Transverse colon (tissue), 4 donors: ENCODE results near the gene MPHOSPH9. TPM values are rescaled to one million over a fixed set of nuclear protein-coding genes. Genes with fewer than 3 reads are reported as not detected.
A peak's percentile ranks its signal among the peaks of the same experiment; 100 is the strongest.

Experiments
- DNase-seq: peaks from one replicate; pipeline ENCODE4 v3.0.0-alpha.2; 2019
- H3K27ac ChIP-seq, 4 donors: fragments of 200-600 bp; sonication (generic); 2 replicates each; pipeline ENCODE4 v1.5.1; 2016 to 2018; ENCODE audit warnings: inconsistent platforms in 4 of 4
- H3K27me3 ChIP-seq: fragments of 200-600 bp; sonication (generic); 2 replicates; pipeline ENCODE4 v1.5.1; 2017; ENCODE audit warnings: inconsistent platforms
- H3K36me3 ChIP-seq, 4 donors: fragments of 200-600 bp; sonication (generic); 2 replicates each; pipeline ENCODE4 v1.5.1; 2017 to 2019; ENCODE audit warnings: inconsistent platforms in 4 of 4
- H3K4me1 ChIP-seq, 4 donors: fragments of 200-600 bp; sonication (generic); 2 replicates each; pipeline ENCODE4 v1.5.1; 2017 to 2020; ENCODE audit warnings: inconsistent platforms in 4 of 4
- H3K4me3 ChIP-seq, 4 donors: fragments of 200-600 bp; sonication (generic); 1 replicate in 1 of 4; 2 replicates in 3 of 4; pipeline versions ENCODE4 v1.5.1 to v1.6.1; 2017 to 2019; ENCODE audit warnings: inconsistent platforms in 4 of 4
- H3K9me3 ChIP-seq, 2 donors: fragments of 200-600 bp; sonication (generic); 2 replicates each; pipeline ENCODE4 v1.5.1; 2017 to 2019; ENCODE audit warnings: inconsistent platforms in 2 of 2
- CTCF ChIP-seq, 5 experiments: fragments of 200-600 bp in 3 of 5; fragments of 450-650 bp in 2 of 5; sonication (generic) in 3 of 5; IDR thresholded peaks; 1 replicate in 2 of 5; 2 replicates in 3 of 5; pipeline ENCODE4 v1.5.1; 2016 to 2017; ENCODE audit warnings: antibody characterized with exemption in 5 of 5, inconsistent platforms in 3 of 5, mild to moderate bottlenecking in 2 of 5, moderate library complexity in 1 of 5
- EP300 ChIP-seq: sonication (generic); formaldehyde crosslinking; IDR thresholded peaks from one replicate; pipeline ENCODE4 v1.6.1; 2017; ENCODE audit warnings: antibody characterized with exemption, low read depth
- POLR2A ChIP-seq: fragments of 450-650 bp; IDR thresholded peaks from one replicate; pipeline ENCODE4 v1.6.1; 2016; ENCODE audit warnings: antibody characterized with exemption, mild to moderate bottlenecking, moderate library complexity
- POLR2AphosphoS5 ChIP-seq, 3 donors: sonication (generic); formaldehyde crosslinking; IDR thresholded peaks; one replicate each; pipeline ENCODE4 v1.6.1; 2016; ENCODE audit warnings: antibody characterized with exemption in 3 of 3
- WGBS, 2 donors: methylation state at CpG; one replicate each; pipeline ENCODE4 v1.1.5; 2018; ENCODE audit warnings: low coverage in 1 of 2; 5-methylcytosine and 5-hydroxymethylcytosine counted together
- in situ Hi-C, 4 donors: fragments of 200-750 bp; cut with MboI; loops; one replicate each; pipeline versions ENCODE4 v1.15.0 to v1.15.1; 2017; ENCODE audit warnings: low sequenced_read_pairs in 3 of 4, low pct_ligation_motif_present in 1 of 4, low pct_unique_long_range_greater_than_20kb in 1 of 4
- intact Hi-C: fragments of 100-400 bp; cut with DNase I; formaldehyde crosslinking; loops from one replicate; pipeline ENCODE4 v1.15.1; 2023; ENCODE audit warnings: low total_unique reads
- total RNA-seq, 4 donors: library from RNA; depleted of rRNA; stranded (reverse); fragments of >200 nt; gene quantifications; one replicate each; pipeline ENCODE4 v1.1.0, GENCODE V29; 2016

MPHOSPH9 gene
- total RNA-seq, 4 donors from 2014 or later = 15.6 to 90.9 (median 40.7) TPM

GRCh38 chr12:123267335-123267920 lies 34.5 kb upstream of the MPHOSPH9 start:
- H3K36me3 ChIP-seq = peaks cover 0 to 9% (median 0%) of the 10 kb centered on the region in 4 donors
- no peak for DNase-seq
- no peaks in the 10 kb centered on the region for H3K9me3 ChIP-seq
- 87% methylated on average over 7 of the region's 7 CpGs; no CpG with 5 or more reads in 1 of the 2 donors for WGBS, 2 donors
- in situ Hi-C loops = loop anchor here in 1 of 4 donors (10.0 kb wide), 1 partner anchor 97 kb away; the partner anchor contains the start of gene SBNO1
- TF ChIP-seq POLR2A (no peak), CTCF (IDR thresholded peaks at IDR 0.05) (no peak), EP300 (no peak), POLR2AphosphoS5 (IDR thresholded peaks at IDR 0.05) (no peak)
- intact Hi-C loops = no loop called here
- peak overlapping the region in 2 of 4 donors; percentile 81 to 87 for H3K27ac ChIP-seq
- H3K4me3 ChIP-seq = no peak overlapping the region
- no peaks in the 10 kb centered on the region for H3K27me3 ChIP-seq
- H3K4me1 ChIP-seq = peaks cover 3 to 31% (median 28%) of the 10 kb centered on the region in 4 donors

- no peak overlapping the region for H3K27ac ChIP-seq
- TF ChIP-seq CTCF (IDR thresholded peaks at IDR 0.05) = no peak
- TF ChIP-seq POLR2AphosphoS5 (IDR thresholded peaks at IDR 0.05) = no peak
- TF ChIP-seq POLR2A = no peak
- TF ChIP-seq EP300 = no peak
- H3K27me3 ChIP-seq = no peaks in the 10 kb centered on the region
- in situ Hi-C loops (loop anchor here in 1 of 4 donors (10.0 kb wide), 1 partner anchor 98 kb away; the partner anchor contains the start of gene SBNO1), intact Hi-C loops (no loop called here)
- peaks cover 0 to 9% (median 0%) of the 10 kb centered on the region in 4 donors for H3K36me3 ChIP-seq
- no peak overlapping the region for H3K4me3 ChIP-seq
- WGBS, 2 donors = 94% methylated on average over 19 of the region's 19 CpGs; no CpG with 5 or more reads in 1 of the 2 donors
- H3K4me1 ChIP-seq = peaks cover 3 to 27% (median 26%) of the 10 kb centered on the region in 4 donors
- no peaks in the 10 kb centered on the region for H3K9me3 ChIP-seq
- DNase-seq = no peak
These were observed 33.8 kb upstream of the MPHOSPH9 start for GRCh38 chr12:123266679-123267277.

GRCh38 chr12:123265851-123266678 lies 33.1 kb upstream of the MPHOSPH9 start:
- 88% methylated on average over 34 of the region's 35 CpGs; no CpG with 5 or more reads in 1 of the 2 donors for WGBS, 2 donors
- in situ Hi-C loops = loop anchor here in 1 of 4 donors (10.0 kb wide), 1 partner anchor 99 kb away; the partner anchor contains the start of gene SBNO1
- Histone ChIP-seq H3K4me3 (no peak overlapping the region), H3K9me3 (no peaks in the 10 kb centered on the region), H3K27ac (no peak overlapping the region), H3K4me1 (peaks cover 3 to 27% (median 26%) of the 10 kb centered on the region in 4 donors), H3K27me3 (no peaks in the 10 kb centered on the region), H3K36me3 (peaks cover 0 to 14% (median 3%) of the 10 kb centered on the region in 4 donors)
- DNase-seq = no peak
- no peak for TF ChIP-seq POLR2A
- TF ChIP-seq EP300 = no peak
- TF ChIP-seq CTCF (IDR thresholded peaks at IDR 0.05) = no peak
- intact Hi-C loops = no loop called here

- no peak for DNase-seq
- peaks cover 1 to 16% (median 16%) of the 10 kb centered on the region in 4 donors for H3K4me1 ChIP-seq
- 60 to 65% methylated on average over 1 to 7 of the region's 7 CpGs for WGBS, 2 donors
- H3K9me3 ChIP-seq = no peaks in the 10 kb centered on the region
- no peak for TF ChIP-seq EP300
- no peak for TF ChIP-seq POLR2A
- no peak for TF ChIP-seq CTCF (IDR thresholded peaks at IDR 0.05)
- TF ChIP-seq POLR2AphosphoS5 (IDR thresholded peaks at IDR 0.05) = no peak
- in situ Hi-C loops (loop anchor here in 1 of 4 donors (10.0 kb wide), 1 partner anchor 100 kb away; the partner anchor contains the start of gene SBNO1), intact Hi-C loops (no loop called here)
- H3K27me3 ChIP-seq = no peaks in the 10 kb centered on the region
- H3K27ac ChIP-seq = no peak overlapping the region
- peaks cover 0 to 21% (median 6%) of the 10 kb centered on the region in 4 donors for H3K36me3 ChIP-seq
- H3K4me3 ChIP-seq = no peak overlapping the region
These were observed 31.7 kb upstream of the MPHOSPH9 start for GRCh38 chr12:123264642-123265041.
